NCI-H187 (cell line): ENCODE data around the gene RERE.

Experiments
- DNase-seq, 2 experiments: peaks; one replicate each; lab custom pipeline; 2025; lab: John Stamatoyannopoulos, UW

The RERE gene

GRCh38 chr1:8361198-8361849, 456.1 kb downstream of the RERE start:
- DNase-seq = no peak

GRCh38 chr1:8360493-8361197, 456.8 kb downstream of the RERE start:
- no peak for DNase-seq

GRCh38 chr1:8359617-8360481, 457.6 kb downstream of the RERE start:
- no peak for DNase-seq

- no peak for DNase-seq
Measured at GRCh38 chr1:8358897-8359616, 458.4 kb downstream of the RERE start.

GRCh38 chr1:8358241-8358896, 459.1 kb downstream of the RERE start:
- DNase-seq = no peak

DNA sequence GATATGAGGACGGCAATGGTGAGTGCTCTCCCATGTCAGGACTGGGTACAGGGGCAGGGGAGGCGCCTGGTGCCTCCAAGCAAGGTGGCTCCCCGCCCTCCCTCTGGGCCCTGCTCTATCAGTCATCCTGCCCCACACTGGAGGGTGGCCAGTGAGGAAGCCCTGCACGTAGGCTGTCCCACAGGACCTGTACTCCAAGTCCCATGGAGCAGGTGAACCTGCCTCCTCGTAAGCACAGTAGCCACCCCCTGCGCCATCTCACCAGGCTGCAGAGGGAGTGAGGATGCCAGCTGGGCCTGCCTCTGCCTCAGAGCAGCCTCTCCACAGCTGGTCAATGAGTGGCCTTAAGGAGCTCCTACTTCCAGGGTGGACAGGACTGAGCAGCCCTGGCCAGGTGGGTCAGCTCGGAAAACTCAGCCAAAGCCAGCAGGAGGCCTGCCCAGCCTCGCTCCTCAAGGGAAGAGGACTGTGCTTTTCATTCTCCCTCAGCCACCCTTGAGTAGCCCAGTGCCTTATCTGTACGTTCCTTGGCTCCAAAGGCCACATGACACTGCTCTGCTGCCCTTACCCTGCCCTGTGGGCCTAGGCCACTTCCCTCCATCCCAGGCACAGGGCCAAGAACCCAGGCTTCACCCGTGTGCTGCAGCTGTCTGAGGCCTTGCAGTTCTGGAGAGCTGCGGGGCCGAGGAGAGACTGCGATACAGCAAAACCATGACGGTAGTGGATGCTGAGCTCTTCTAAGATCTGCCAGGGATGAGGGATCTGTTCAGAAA, 459.9 kb downstream of the RERE start:
- no peak for DNase-seq

DNA sequence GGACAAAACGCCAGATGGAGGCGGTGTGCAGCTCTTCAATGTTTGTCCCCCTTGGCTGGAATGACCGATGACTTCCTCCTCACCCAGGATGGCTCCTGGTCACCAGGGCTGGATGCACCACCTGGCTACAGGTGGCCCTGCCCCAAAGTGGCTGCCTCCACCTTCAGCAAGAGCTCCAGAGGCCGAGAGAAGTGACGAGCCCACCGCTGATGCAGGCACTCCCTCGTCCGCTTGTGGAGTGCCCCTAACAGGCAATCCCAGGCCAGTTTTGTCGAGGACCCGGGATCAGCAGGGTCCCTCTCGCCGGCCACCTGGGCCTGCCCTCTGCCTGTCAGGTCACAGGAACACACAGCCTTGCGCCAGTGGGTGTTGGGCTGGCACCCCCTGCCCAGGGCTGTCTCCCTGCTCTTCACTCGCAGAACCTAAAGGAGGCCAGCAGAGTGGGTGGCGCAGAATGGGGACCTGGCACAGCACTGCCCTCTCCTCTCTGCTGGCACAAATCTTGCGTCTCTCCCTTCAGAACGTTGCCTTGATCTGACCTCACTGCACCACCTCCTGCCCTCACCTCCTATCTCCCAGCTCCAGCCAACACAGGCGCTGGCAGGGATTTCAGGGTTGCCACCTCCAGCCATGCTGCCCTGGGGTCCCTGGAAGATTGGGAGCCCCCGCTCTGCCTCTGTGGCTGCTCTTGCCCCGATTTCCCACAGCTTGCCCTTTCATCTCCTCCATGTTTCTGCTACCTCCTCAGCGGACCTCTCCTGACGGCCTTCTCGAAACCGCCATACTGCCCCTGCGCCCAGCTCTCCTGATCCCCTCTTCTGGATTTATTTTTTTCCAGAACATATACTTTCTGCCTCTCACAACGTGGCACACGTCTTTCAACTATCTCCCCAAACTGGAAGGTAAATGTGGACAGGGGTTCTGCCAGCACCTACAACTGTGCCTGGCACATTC, 460.9 kb downstream of the RERE start:
- no peak for DNase-seq

DNA sequence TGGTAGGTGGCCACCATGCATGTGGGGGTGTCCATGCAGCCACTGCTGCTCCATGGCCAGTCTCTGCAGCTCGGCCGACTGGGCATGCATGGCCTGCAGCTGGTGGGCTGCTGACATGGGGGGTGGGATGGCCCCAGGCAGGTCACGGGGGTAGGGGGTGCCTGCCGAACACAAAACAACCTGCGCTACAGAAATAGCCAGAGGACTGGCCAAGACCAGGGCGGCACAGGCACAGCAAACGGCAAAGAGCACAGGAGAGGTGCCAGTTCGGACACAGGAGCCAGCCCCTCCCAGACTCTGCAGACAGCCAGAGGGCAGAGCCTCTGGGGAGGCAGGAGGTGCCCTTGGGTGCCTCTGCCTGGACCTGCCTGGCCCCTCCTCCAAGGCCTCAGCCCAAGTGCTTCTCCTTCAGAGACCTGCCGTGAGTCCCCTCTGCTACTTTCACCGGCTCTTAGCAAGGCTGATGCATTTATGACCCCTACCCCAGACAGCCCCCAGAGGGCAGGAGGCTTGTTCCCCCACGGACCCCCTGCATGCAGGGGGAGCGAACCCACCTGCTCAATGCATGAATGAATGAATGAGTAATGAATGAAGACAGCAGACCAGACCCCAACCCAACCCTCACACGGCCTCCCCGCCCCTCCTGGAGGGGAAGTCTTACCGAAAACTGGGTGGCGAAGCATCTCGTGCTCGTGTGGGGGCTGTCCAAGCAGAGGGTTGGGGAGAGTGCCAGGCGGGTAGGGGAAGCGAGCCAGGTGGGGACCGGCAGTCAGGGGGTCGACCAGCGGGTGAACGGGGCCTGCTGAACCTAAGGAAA, 461.8 kb downstream of the RERE start:
- no peak for DNase-seq

DNA sequence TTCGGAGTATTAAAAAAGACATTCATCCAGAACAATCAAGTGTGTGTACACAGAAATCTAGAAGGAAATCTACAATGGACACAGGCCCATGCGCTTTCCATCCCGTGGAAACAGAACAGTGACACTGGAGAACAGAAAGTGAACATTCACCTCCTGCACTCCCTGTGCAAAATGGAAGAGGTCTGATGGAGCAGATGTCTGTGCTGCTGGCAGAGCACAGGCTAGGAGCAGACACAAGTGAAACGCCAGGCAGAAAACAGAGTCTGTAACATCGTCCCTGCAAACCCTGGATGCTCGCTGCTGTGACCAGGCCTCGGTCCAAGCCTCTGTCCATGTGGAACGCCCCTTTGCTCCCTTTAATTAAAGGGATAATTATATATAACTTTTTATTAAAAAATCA, 463.4 kb downstream of the RERE start:
- no peak for DNase-seq

DNA sequence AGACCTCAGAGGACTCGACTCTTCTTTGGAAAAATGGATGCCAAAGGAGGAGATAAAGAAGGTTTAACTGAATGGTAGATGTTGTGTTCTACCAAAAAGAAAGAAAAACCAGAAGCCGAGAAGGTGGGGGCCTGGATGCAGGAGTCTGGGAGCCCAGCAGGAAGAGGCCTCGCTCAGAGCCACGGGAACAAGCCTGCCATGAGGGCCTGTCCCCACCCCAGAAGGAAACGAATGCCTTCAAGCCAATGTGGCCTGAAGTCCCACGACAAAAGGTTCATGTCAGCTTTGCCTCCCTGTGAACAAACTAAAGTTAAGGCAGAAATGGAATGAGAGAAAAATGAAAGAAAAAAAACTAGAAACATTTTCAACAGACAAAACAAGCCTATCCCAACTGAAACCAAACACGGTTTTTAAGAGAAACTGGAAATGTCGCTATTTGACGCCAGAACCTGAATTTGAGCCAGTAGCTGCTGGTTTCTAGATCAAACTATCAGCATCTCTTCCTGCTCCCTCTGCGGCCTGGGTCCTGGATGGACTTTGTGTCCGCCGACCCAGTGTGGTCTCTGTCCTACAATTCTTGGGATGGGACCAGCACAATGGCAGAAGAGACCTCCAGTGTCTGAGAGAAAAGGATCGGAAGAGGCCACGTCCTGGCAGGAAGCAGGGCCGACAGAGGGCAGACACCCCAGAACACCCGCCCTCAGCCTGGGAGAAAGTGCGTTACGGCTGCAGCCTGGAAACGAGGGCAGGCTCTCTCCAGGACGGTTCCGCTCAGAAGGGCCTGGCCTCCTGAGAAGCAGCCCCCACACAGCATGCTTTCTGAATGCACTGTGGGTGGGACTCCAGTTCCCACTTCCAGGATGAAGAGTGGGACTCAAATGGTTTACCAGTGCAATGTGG, 464.3 kb downstream of the RERE start:
- no peak for DNase-seq

DNA sequence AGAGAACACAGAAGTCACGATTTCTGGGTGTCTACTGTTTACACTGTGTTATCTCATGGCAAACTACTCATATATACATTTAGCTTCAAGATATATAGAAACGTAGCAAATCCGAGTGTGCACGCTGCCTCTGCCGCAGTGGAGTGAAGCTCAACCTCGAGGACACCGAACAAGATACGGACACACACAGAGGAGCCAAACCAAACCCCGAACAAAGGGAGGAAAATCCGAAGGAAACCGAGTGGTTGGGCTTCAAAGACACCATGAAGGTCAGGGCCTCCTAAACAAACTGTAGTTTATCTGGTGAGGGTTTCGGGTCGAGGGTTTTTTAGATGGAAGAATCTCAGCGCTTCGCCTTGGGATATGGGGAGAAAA, 465.0 kb downstream of the RERE start:
- no peak for DNase-seq

DNA sequence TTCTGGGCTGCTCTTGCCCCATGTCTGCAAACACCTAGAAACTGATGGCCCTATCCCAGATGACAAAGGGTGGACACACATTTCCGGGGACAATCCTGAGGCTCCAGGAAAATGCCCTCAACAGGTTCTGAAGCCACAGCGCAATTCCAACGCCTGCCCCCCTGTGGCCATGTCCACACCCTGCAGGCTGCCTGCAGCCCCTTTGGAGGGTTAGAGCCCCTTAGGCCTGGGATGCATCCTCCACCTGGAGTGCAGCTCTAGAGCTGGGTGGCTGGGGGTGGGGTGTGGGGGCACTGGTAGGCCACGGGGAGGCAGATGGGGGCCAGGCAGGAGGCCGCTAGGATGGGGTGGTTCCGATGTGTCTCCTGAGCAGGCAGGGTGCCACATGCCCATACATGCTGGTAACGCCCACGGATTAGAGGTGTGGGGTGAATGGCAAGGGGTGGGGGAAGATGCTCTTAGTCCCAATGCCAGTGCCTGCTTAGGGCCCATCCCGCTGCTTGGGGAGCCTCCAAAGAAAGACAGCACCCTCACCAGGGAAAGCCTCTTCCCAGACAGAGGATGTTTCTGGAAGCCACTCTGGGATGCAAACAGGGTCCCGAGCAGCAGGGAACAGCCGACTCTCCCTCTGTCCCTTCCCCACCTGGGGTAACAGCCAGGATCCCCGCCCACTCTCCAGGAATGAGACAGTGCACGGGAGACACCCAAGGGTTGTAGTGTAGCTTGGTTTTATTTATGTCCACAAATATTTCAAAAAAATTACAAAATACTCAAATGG, 465.6 kb downstream of the RERE start:
- DNase-seq = no peak

GRCh38 chr1:8350914-8351684, 466.3 kb downstream of the RERE start:
- no peak for DNase-seq

DNA sequence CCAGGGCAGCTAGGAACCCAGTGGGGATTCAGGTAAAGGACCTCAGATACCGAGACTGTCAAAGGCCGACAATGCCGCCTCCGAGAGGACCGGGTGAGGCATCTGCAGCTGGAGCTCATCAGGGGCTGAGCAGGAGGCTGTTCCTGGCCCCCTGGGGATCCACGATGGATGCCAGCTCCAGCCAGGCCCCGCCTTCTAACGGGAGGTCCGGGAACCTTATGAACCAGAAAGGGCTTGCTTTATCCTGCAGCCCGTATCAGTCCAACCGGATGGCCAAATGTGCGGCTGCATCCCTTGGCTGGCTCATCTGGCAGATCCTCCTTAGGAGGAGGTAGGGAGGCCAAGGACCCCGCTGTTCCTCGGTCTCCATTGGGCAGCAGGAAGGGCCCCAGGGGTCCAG, 467.5 kb downstream of the RERE start:
- DNase-seq = no peak

DNA sequence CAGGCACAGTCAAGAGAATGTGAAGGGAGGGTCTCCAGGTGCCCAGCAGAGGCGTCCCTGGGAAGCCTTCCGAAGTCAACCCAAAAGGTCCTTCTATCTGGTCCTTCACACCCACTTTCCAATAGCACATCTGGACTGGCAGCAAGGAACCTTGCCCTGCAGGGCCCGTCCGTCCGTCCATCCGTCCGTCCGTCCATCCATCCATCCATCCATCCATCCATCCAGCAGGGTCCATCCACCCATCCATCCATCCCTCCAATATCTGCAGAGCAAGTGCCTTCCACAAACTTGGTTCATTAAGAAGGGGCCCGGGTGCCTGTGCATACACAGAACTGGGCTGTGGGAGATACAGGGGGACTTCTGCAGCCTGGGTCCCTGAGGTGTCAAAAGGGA, 468.0 kb downstream of the RERE start:
- DNase-seq = no peak

- peak in 1 of 2 experiments; percentile 16 for DNase-seq
Measured at GRCh38 chr1:8348777-8349472, 468.5 kb downstream of the RERE start.
